Activated T-helper 9 cell treated with anti-CD3 and anti-CD28 coated beads, Interleukin-2, amount 50 U/mL, for 16 hours (primary cell): ENCODE data around the gene NRCAM.
"Not testable (repeated sequence)": the region's sequence is repeated elsewhere in the genome, so short reads cannot be mapped to it uniquely, and the experiment has no call there.

Source experiments
- DNase-seq: peaks from one replicate; pipeline ENCODE4 v3.0.0-alpha.2; 2020; ENCODE audit warnings: low read depth

Gene NRCAM

DNA sequence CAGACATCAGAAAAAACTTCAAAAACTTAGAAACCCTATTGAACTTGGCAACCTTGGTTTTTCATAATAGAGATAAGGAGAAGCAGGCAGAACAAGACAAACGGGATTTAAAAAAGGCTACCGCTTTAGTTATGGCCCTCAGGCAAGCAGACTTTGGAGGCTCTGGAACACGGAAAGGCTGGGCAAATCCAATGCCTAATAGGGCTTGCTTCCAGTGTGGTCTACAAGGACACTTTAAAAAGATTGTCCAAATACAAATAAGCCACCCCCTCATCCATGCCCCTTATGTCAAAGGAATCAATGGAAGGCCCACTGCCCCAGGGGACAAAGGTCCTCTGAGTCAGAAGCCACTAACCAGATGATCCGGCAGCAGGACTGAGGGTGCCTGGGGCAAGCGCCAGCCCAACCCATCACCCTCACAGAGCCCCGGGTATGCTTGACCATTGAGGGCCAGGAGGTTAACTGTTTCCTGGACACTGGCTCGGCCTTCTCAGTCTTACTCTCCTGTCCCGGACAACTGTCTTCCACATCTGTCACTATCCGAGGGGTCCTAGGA lies 115.3 kb downstream of the NRCAM start:
- no peak for DNase-seq

GRCh38 chr7:108340406-108340805 lies 115.8 kb downstream of the NRCAM start:
- not testable (repeated sequence) for DNase-seq

DNA sequence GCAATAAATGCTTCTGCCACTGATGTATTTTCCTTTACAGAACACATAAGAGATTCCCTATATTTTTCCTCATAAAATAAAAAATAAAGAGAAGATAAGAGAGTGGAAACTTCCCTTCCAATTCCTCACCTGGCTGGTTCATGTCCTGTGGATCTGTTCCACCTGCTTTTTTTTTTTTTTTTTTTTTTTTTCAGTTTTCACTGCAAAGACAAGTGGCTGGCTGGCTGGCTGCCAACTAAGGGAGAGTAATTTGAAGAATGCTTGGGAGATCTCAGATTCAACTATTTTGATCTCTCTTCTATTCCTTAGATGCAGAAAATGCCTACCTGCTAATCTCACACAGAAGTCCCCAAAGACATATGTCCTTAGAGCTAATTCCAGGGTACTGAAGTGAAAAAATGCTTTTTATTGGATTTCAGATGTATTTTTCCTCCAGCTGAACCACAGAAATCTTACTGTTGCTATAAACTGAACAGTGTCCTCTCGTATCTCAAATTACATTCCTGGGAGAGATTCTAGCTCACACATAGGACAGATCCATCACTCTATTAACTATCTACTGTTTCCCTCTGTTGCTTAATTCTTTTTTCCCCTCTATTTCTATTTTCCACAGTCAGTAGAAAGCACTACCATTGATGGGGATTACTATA lies 120.8 kb downstream of the NRCAM start:
- no peak for DNase-seq

GRCh38 chr7:108332937-108333336 lies 123.3 kb downstream of the NRCAM start:
- no peak for DNase-seq

GRCh38 chr7:108331971-108332370 lies 124.3 kb downstream of the NRCAM start:
- DNase-seq: no peak

DNA sequence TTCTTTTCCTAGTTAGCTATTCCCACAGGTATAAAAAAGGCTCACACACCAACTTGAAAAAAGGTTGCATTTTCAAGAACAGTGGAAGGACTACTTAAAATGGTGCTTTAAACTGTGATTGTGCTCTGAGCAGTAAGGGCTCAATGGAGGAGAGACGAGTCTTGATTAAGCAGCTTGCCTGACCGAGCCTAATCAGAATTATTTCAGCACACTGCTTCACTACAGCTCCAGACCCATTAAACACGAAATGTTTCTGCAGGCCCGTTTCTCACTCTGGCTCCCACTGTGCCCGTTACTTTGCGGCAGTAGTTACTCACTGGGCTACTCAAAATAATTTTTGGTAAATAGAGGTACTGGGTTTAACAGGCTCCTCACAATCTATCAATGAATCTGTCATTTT lies 126.0 kb downstream of the NRCAM start:
- DNase-seq: no peak

DNA sequence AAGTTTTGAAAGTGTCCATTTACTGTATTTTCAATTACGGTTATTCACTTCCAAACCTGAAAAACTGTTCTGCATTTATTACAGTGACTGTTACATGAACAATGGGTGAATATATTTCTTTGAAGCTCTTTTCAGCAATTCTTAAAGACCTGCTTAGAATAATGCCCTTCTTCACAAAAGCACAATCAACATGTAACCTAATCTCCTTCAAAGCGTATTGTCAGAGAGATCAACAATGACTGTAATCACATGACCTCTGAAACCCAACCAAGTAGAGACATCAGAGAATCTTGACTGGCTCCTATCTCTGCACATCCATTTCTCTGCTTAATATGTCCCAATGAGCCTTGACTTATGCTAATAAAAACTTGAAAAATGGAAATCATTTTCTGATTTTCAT lies 126.7 kb downstream of the NRCAM start:
- DNase-seq: no peak

DNA sequence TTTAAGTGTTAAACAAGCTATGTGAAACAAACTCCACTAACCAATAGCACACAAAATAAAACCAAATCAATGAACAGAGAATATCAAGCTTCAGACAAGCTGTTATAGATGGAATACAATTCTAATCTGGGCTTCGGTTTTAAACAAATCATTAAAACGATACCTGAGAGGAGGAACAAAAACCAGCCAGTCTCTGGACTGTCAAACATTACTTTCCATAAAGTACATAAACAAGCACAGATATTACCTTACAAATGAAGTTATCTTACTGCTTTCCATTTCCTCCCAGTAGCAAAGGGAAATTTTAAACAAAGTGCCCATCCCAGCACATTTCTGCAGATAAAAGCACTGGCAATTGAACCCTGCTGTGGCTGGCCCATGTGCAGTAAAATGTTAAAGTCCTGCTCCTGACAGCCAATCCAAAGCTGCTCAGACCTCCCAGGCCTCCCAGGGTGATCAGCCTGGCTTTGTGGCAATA lies 128.0 kb downstream of the NRCAM start:
- no peak for DNase-seq

GRCh38 chr7:108327353-108327752 lies 128.9 kb downstream of the NRCAM start:
- no peak for DNase-seq

DNA sequence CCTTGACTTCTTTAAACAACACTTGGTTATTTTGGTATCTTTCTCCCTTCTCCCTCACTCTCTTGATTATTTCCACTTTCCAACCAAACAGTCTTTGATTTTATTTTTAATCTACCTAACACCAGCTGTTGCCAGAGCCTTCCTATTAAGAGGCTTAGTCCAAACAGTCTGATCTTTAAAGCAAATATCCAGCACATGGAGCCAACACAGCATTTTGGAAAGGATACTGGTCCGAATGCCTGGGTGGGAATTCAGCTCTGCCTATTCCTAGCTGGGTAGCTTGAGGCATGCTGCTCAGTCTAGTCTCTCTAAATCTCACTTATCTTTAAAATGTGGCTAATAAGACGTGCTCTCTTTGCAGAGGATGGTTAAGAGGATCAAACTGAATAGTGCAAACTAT lies 129.3 kb downstream of the NRCAM start:
- DNase-seq: no peak

GRCh38 chr7:108324053-108325038 lies 131.9 kb downstream of the NRCAM start:
- DNase-seq: no peak

- DNase-seq: no peak
Measured at GRCh38 chr7:108322925-108323832, 133.1 kb downstream of the NRCAM start.

- no peak for DNase-seq
Measured at GRCh38 chr7:108322046-108322445, 134.2 kb downstream of the NRCAM start.

GRCh38 chr7:108321359-108321758 lies 134.9 kb downstream of the NRCAM start:
- no peak for DNase-seq

DNA sequence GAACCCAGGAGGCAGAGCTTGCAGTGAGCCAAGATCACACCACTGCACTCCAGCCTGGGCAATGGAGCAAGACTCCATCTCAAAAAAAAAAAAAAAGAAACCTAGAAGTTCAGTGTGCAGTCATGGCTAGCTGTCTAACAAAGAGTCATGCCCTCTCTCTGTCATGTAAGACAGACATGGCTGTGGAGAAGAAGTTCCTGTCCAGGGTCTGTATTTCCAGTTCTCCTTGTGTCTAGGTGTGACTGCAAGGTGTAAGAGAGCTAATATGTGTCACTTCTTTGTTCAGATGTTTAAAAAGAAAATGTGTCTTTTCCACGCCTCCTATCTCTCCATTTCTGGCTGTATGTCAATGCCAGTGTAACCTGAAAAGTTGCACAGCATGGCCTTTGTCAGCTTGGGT lies 139.5 kb downstream of the NRCAM start:
- no peak for DNase-seq

- DNase-seq: no peak
Measured at GRCh38 chr7:108314551-108314950, 141.7 kb downstream of the NRCAM start.

DNA sequence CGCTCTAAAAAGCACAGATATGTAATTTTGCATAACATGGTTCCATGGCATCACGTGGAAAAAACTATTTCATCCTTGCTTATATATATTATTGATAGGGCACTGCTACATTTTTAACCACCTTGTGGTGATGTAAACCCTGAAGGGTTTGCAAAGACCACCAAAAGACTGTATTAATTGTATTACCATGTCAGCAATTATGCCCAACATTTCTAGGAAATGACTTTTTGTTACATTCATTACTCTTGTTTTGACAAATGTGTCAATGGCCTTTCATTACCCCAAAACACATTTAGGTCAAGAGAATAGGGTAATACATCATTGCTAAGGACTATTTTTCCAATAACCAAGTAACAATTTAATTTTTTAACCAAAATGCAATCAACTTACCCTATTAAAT lies 142.2 kb downstream of the NRCAM start:
- DNase-seq: no peak

GRCh38 chr7:108313086-108313485 lies 143.2 kb downstream of the NRCAM start:
- no peak for DNase-seq

DNA sequence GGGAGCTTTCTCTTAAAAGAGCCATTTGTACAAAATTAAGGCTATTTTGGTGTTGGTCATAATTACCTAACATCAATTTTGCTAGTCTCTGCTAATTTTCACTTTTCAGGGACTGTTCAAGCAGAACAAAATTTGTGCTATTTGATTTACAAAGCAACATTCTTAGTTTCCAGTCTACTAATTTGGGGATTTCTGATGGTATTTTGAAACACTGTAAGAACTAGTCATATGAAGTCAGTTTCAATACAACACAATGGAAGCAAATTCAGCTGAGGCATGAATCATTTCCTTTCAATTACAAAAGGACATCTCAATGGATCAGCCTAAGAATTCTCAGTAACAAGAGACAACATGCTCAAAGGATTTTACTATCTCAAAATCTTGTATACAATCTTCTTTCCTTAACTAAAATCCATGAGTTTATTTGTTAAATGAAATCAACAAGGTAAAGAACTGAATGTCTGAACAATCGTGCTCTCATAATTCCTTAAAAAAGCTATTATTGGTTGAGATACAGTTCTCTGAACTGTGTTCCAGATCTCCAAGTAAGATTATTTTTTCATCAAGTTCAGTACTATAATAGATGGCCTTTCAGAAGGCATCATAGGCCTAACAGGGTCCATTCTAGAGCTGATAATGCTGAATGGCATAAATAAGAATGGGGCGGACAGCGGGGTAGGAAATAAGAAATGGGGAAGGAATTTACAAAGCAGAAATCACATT lies 144.6 kb downstream of the NRCAM start:
- DNase-seq: no peak

DNA sequence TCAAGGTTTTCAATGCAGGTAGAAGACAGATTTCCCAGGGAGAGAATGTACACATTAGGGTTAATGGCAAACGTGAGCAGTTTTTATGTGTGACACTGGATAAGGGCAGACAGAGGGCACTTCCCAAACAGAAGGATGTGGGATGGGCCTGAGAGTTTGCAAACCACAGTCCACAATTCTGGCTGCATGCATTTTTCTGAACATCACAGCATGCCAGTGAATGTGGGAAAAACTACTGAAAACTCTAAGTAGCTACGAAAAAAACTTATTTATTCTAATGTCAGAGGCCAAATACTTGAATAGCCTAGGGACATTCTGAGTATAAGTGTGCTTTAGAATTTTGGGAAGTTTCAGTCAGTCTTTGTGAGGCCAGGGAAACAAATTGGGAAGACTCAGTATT lies 145.9 kb downstream of the NRCAM start:
- DNase-seq: no peak

- no peak for DNase-seq
Measured at GRCh38 chr7:108308903-108309302, 147.3 kb downstream of the NRCAM start.
